MM.1S (cell line): Measurements from ENCODE around the gene HJV.
"Not testable (repeated sequence)": the region's sequence is repeated elsewhere in the genome, so short reads cannot be mapped to it uniquely, and the experiment has no call there.

Experiments used
- DNase-seq: peaks from one replicate; pipeline ENCODE4 v3.0.0-alpha.2; 2015
- H2AFZ ChIP-seq: fragments of 300-600 bp; sonication (generic); 2 replicates; pipeline ENCODE4 v1.6.0; 2016; ENCODE audit warnings: antibody characterized with exemption, low read length
- H3F3A ChIP-seq: fragments of 300-600 bp; sonication (generic); 2 replicates; pipeline ENCODE4 v1.6.1; 2016; ENCODE audit warnings: mild to moderate bottlenecking, antibody characterized with exemption, low read length, moderate library complexity, mixed read lengths; ENCODE audit not compliant: insufficient read depth
- H3K27ac ChIP-seq: fragments of 300-600 bp; sonication (generic); 2 replicates; pipeline ENCODE4 v1.5.1; 2016; ENCODE audit warnings: mild to moderate bottlenecking, low read length
- H3K27me3 ChIP-seq: fragments of 300-600 bp; sonication (generic); replicated peaks from 2 replicates; pipeline ENCODE4 v1.6.0; 2016; ENCODE audit warnings: low read length; ENCODE audit not compliant: insufficient read depth
- H3K36me3 ChIP-seq: fragments of 300-600 bp; sonication (generic); replicated peaks from 2 replicates; pipeline ENCODE4 v1.6.1; 2016; ENCODE audit warnings: mild to moderate bottlenecking, low read length, mixed read lengths; ENCODE audit not compliant: insufficient read depth
- H3K4me1 ChIP-seq: fragments of 300-600 bp; sonication (generic); 2 replicates; pipeline ENCODE4 v1.6.1; 2016; ENCODE audit warnings: low read length, mixed read lengths
- H3K4me2 ChIP-seq: fragments of 300-600 bp; sonication (generic); 2 replicates; pipeline ENCODE4 v1.6.0; 2016; ENCODE audit warnings: low read depth, low read length
- H3K4me3 ChIP-seq: fragments of 300-600 bp; sonication (generic); 2 replicates; pipeline ENCODE4 v1.5.1; 2016; ENCODE audit warnings: low read length, mixed read lengths
- H3K79me2 ChIP-seq: fragments of 300-600 bp; sonication (generic); 2 replicates; pipeline ENCODE4 v1.6.1; 2016; ENCODE audit warnings: mixed run types, low read length, mixed read lengths
- H3K9ac ChIP-seq: fragments of 300-600 bp; sonication (generic); 2 replicates; pipeline ENCODE4 v1.6.1; 2016; ENCODE audit warnings: low read length, mixed read lengths
- H3K9me2 ChIP-seq: fragments of 300-600 bp; sonication (generic); replicated peaks from 2 replicates; pipeline ENCODE4 v1.6.1; 2016; ENCODE audit warnings: mild to moderate bottlenecking, low read length, mixed read lengths; ENCODE audit not compliant: insufficient read depth
- H3K9me3 ChIP-seq: fragments of 300-600 bp; sonication (generic); replicated peaks from 2 replicates; pipeline ENCODE4 v1.6.1; 2016; ENCODE audit warnings: mild to moderate bottlenecking, low read length, mixed read lengths; ENCODE audit not compliant: insufficient read depth
- H4K20me1 ChIP-seq: fragments of 300-600 bp; sonication (generic); 2 replicates; pipeline ENCODE4 v1.6.1; 2016; ENCODE audit warnings: mild to moderate bottlenecking, low read length, moderate library complexity, mixed read lengths; ENCODE audit not compliant: insufficient read depth
- CTCF ChIP-seq: fragments of 300-600 bp; sonication (generic); IDR thresholded peaks from 2 replicates; pipeline ENCODE4 v1.5.1; 2016; ENCODE audit warnings: antibody characterized with exemption, low read length, mixed read lengths
- EZH2 ChIP-seq: fragments of 300-600 bp; sonication (generic); optimal IDR thresholded peaks from 2 replicates; pipeline ENCODE3; 2017; ENCODE audit warnings: low read depth, mild to moderate bottlenecking, antibody characterized with exemption, low read length, mixed read lengths
- EZH2phosphoT487 ChIP-seq: fragments of 300-600 bp; sonication (generic); IDR thresholded peaks from 2 replicates; pipeline ENCODE4 v1.6.1; 2018; ENCODE audit warnings: antibody characterized with exemption, low read length

HJV gene

GRCh38 chr1:146021622-146022402 is at the start of gene HJV:
Gene HJV, minus strand, starts transcription at chr1:146021735. Its CDS starts 1,504 bp downstream, at chr1:146020231.
- Histone ChIP-seq H3K27me3 (peaks cover 23% of the 10 kb centered on the region), H3K9me2 (no peaks in the 10 kb centered on the region), H3K9me3 (no peaks in the 10 kb centered on the region), H3K4me1 (no peaks in the 10 kb centered on the region), H3K36me3 (no peaks in the 10 kb centered on the region), H3F3A (no peaks in the 10 kb centered on the region), H3K9ac (no peak within 1 kb of the TSS), H3K4me3 (no peak within 1 kb of the TSS), H3K79me2 (no peaks in the 10 kb centered on the region), H3K27ac (no peak within 1 kb of the TSS), H3K4me2 (no peak within 1 kb of the TSS), H2AFZ (no peak within 1 kb of the TSS), H4K20me1 (no peaks in the 10 kb centered on the region)
- DNase-seq, result no peak
- no peak for TF ChIP-seq EZH2
- no peak for TF ChIP-seq EZH2phosphoT487
- no peak for TF ChIP-seq CTCF

GRCh38 chr1:146059148-146059547 is 37.6 kb upstream of the HJV start:
- not testable (repeated sequence) for H3K4me2 ChIP-seq, H3K9me2 ChIP-seq, H3K4me1 ChIP-seq, H3F3A ChIP-seq, H3K4me3 ChIP-seq, DNase-seq, H3K36me3 ChIP-seq, H3K9me3 ChIP-seq, H3K9ac ChIP-seq, H2AFZ ChIP-seq, H3K27ac ChIP-seq, H3K79me2 ChIP-seq, H4K20me1 ChIP-seq, H3K27me3 ChIP-seq

GRCh38 chr1:146051852-146052676 is 30.5 kb upstream of the HJV start:
- peak; percentile 94 for DNase-seq
- Histone ChIP-seq H3K27ac (peak overlapping the region; percentile 53; the same call in 1 of the 2 replicates), H3K4me2 (peak overlapping the region; percentile 59), H2AFZ (peak overlapping the region; percentile 5; the same call in 1 of the 2 replicates), H3K9ac (peak overlapping the region; percentile 51), H3K4me3 (peak overlapping the region; percentile 42), H3F3A (peaks cover 17% of the 10 kb centered on the region)
- H3K9me3 ChIP-seq, H3K4me1 ChIP-seq, H4K20me1 ChIP-seq, H3K9me2 ChIP-seq, H3K27me3 ChIP-seq, H3K79me2 ChIP-seq, H3K36me3 ChIP-seq: not testable (repeated sequence)

- Histone ChIP-seq H3K27me3 (no peaks in the 10 kb centered on the region), H3K4me2 (peak overlapping the region; percentile 59), H3K9me3 (no peaks in the 10 kb centered on the region), H3K79me2 (no peaks in the 10 kb centered on the region), H3K4me3 (peak overlapping the region; percentile 42), H3F3A (peaks cover 20% of the 10 kb centered on the region), H3K27ac (peak overlapping the region; percentile 53; the same call in 1 of the 2 replicates), H3K9ac (peak overlapping the region; percentile 51; the same call in 1 of the 2 replicates), H4K20me1 (no peaks in the 10 kb centered on the region), H3K36me3 (no peaks in the 10 kb centered on the region), H3K4me1 (no peaks in the 10 kb centered on the region), H3K9me2 (no peaks in the 10 kb centered on the region), H2AFZ (peak overlapping the region; percentile 5; the same call in 1 of the 2 replicates)
- DNase-seq, result no peak
- TF ChIP-seq CTCF (no peak), EZH2phosphoT487 (no peak), EZH2 (no peak)
Measured at GRCh38 chr1:146051452-146051851, 29.9 kb upstream of the HJV start.

GRCh38 chr1:146050652-146050963 is 29.1 kb upstream of the HJV start:
- not testable (repeated sequence) for H3K4me3 ChIP-seq, H3K36me3 ChIP-seq, H3K9ac ChIP-seq, H2AFZ ChIP-seq, DNase-seq, H3K27me3 ChIP-seq, H3K9me3 ChIP-seq, H4K20me1 ChIP-seq, H3K79me2 ChIP-seq, H3K9me2 ChIP-seq, H3K27ac ChIP-seq, H3K4me1 ChIP-seq
- Histone ChIP-seq H3K4me2 (peak overlapping the region; percentile 0; the same call in 1 of the 2 replicates), H3F3A (peaks cover 20% of the 10 kb centered on the region)
